OCI-LY7 (cell line): ENCODE results near the gene TMEM89. TPM values are rescaled to one million over a fixed set of nuclear protein-coding genes. Genes with fewer than 3 reads are reported as not detected.

Experiments used
- BruUV-seq: library from RNA; stranded (reverse); fragments of 400-500 nt; replicated peaks from 2 replicates; lab custom pipeline; 2021; lab: Mats Ljungman, UMichigan
- CTCF ChIA-PET: fragments of 300-600 bp; sonication (Branson Sonifier 250); formaldehyde crosslinking; loops from one replicate; lab custom pipeline; 2022; ENCODE audit warnings: antibody characterized with exemption; ENCODE audit not compliant: unreplicated experiment; lab: Charles Lee
- POLR2A ChIA-PET: fragments of 300-600 bp; sonication (Branson Sonifier 250); formaldehyde crosslinking; loops from one replicate; lab custom pipeline; 2022; ENCODE audit warnings: antibody characterized with exemption; lab: Charles Lee
- DNase-seq: peaks from one replicate; pipeline ENCODE4 v3.0.0-alpha.2; 2015; ENCODE audit warnings: low spot score
- H2AFZ ChIP-seq: fragments of 200-600 bp; sonication (generic), shearing (Covaris generic); 2 replicates; pipeline ENCODE4 v1.6.1; 2014; ENCODE audit warnings: mild to moderate bottlenecking, antibody characterized with exemption, low read length, moderate library complexity
- H3K27ac ChIP-seq: fragments of 200-600 bp; sonication (generic); 2 replicates; pipeline ENCODE4 v1.5.1; 2014; ENCODE audit warnings: mixed run types, low read depth, mild to moderate bottlenecking, moderate library complexity, low read length, inconsistent platforms; ENCODE audit not compliant: poor library complexity, severe bottlenecking
- H3K36me3 ChIP-seq: fragments of 200-600 bp; sonication (generic); 2 replicates; pipeline ENCODE4 v1.6.1; 2014; ENCODE audit warnings: mild to moderate bottlenecking, antibody characterized with exemption, low read length, moderate library complexity, mixed read lengths; ENCODE audit not compliant: insufficient read depth
- H3K4me1 ChIP-seq: fragments of 200-600 bp; sonication (generic); 2 replicates; pipeline ENCODE4 v1.5.1; 2014; ENCODE audit warnings: mild to moderate bottlenecking, low read length; ENCODE audit not compliant: insufficient read depth, poor library complexity, severe bottlenecking
- H3K4me2 ChIP-seq: fragments of 200-600 bp; sonication (generic); 2 replicates; pipeline ENCODE4 v1.6.1; 2014; ENCODE audit warnings: mild to moderate bottlenecking, low read length
- H3K4me3 ChIP-seq: fragments of 200-600 bp; sonication (generic); 2 replicates; pipeline ENCODE4 v1.5.1; 2014; ENCODE audit warnings: mild to moderate bottlenecking, low read depth, low read length; ENCODE audit not compliant: poor library complexity, severe bottlenecking
- H3K79me2 ChIP-seq: fragments of 200-600 bp; sonication (generic); 2 replicates; pipeline ENCODE4 v1.6.1; 2016; ENCODE audit warnings: low read depth, mild to moderate bottlenecking, low read length, moderate library complexity, mixed read lengths; ENCODE audit not compliant: insufficient read depth
- H3K9me2 ChIP-seq: fragments of 200-600 bp; sonication (generic); 2 replicates; pipeline ENCODE4 v1.6.1; 2016; ENCODE audit warnings: mild to moderate bottlenecking, low read length, mixed read lengths; ENCODE audit not compliant: insufficient read depth
- H3K9me3 ChIP-seq: fragments of 200-600 bp; sonication (generic); 2 replicates; pipeline ENCODE4 v1.6.1; 2014; ENCODE audit warnings: mild to moderate bottlenecking, mixed run types, low read length, mixed read lengths
- H4K20me1 ChIP-seq: fragments of 200-600 bp; sonication (generic); 2 replicates; pipeline ENCODE4 v1.6.1; 2014; ENCODE audit warnings: mild to moderate bottlenecking, antibody characterized with exemption, low read length, moderate library complexity, mixed read lengths; ENCODE audit not compliant: insufficient read depth
- CTCF ChIP-seq: fragments of 200-600 bp; sonication (generic); conservative IDR thresholded peaks from 2 replicates; pipeline ENCODE4 v1.5.1; 2014; ENCODE audit warnings: mild to moderate bottlenecking, antibody characterized with exemption, low read length, moderate library complexity, mixed read lengths
- EZH2phosphoT487 ChIP-seq: fragments of 200-600 bp; sonication (generic); IDR thresholded peaks from 2 replicates; pipeline ENCODE4 v1.6.1; 2018; ENCODE audit warnings: low read depth, borderline replicate concordance, mild to moderate bottlenecking, mixed run types, antibody characterized with exemption, low read length, moderate library complexity, mixed read lengths
- intact Hi-C: fragments of 100-400 bp; cut with micrococcal nuclease; formaldehyde crosslinking; loops from one replicate; pipeline ENCODE4 v1.10.0; 2022; ENCODE audit not compliant: unreplicated experiment
- total RNA-seq, 2 experiments: library from RNA; depleted of rRNA in 1 of 2; stranded (reverse); fragments of >200 nt in 1 of 2; shearing (Covaris generic) in 1 of 2; gene quantifications; 2 replicates each; pipeline ENCODE4 v1.2.3, GENCODE V29; 2014 to 2022

Gene TMEM89
- total RNA-seq, 2 experiments from 2014 or later, result 1.6 TPM; not detected in 1

- no peaks in the 10 kb centered on the region for H3K36me3 ChIP-seq
- no peak for TF ChIP-seq CTCF
- TF ChIP-seq EZH2phosphoT487, result no peak
- H2AFZ ChIP-seq, result no peak overlapping the region
- H3K79me2 ChIP-seq, result no peaks in the 10 kb centered on the region
- H3K4me2 ChIP-seq, result peak overlapping the region; percentile 93; the same call in 1 of the 2 replicates
- POLR2A ChIA-PET, result no interaction called here
- H3K9me2 ChIP-seq, result no peaks in the 10 kb centered on the region
- H4K20me1 ChIP-seq, result no peaks in the 10 kb centered on the region
- CTCF ChIA-PET, result no interaction called here
- H3K27ac ChIP-seq, result no peak overlapping the region
- DNase-seq, result no peak
- peak overlapping the region; percentile 65 for H3K4me3 ChIP-seq
- peaks cover 4% of the 10 kb centered on the region for H3K4me1 ChIP-seq
- no peaks in the 10 kb centered on the region for H3K9me3 ChIP-seq
- BruUV-seq, result no TSS peak
- intact Hi-C loops, result loop anchor here (5.0 kb wide), 1 partner anchor 99 kb away; the partner anchor contains the start of gene UCN2
Measured at GRCh38 chr3:48660800-48661400, 39.3 kb upstream of the TMEM89 start.

GRCh38 chr3:48656841-48657281 is 35.3 kb upstream of the TMEM89 start:
- H3K36me3 ChIP-seq, result no peaks in the 10 kb centered on the region
- ChIA-PET CTCF (interaction anchor here (0.7 kb wide), 1 partner anchor 21 kb away, joined by 6 read pairs; the partner anchor contains the start of gene SLC26A6), POLR2A (no interaction called here)
- H3K27ac ChIP-seq, result no peak overlapping the region
- intact Hi-C loops, result loop anchor here (1.0 to 2.0 kb wide), 2 partner anchors 22 to 256 kb away; partner anchors contain the start of gene SLC26A6
- no peaks in the 10 kb centered on the region for H4K20me1 ChIP-seq
- DNase-seq, result no peak
- no peak for TF ChIP-seq CTCF
- TF ChIP-seq EZH2phosphoT487, result no peak
- H2AFZ ChIP-seq, result peak overlapping the region; percentile 44; the same call in 1 of the 2 replicates
- no peak overlapping the region for H3K4me3 ChIP-seq
- no TSS peak for BruUV-seq
- H3K9me2 ChIP-seq, result no peaks in the 10 kb centered on the region
- H3K4me2 ChIP-seq, result peak overlapping the region; percentile 73
- no peaks in the 10 kb centered on the region for H3K79me2 ChIP-seq
- H3K4me1 ChIP-seq, result peaks cover 4% of the 10 kb centered on the region
- H3K9me3 ChIP-seq, result no peaks in the 10 kb centered on the region
